Measurements from ENCODE around the gene KCNIP1.
"Not testable (repeated sequence)": the region's sequence is repeated elsewhere in the genome, so short reads cannot be mapped to it uniquely, and the experiment has no call there.

KCNIP1 gene

GRCh38 chr5:170538696-170539586 lies 35.1 kb downstream of the KCNIP1 start:
- DNase-seq, result no peak

GRCh38 chr5:170540271-170540670 lies 36.5 kb downstream of the KCNIP1 start:
- DNase-seq, result no peak

GRCh38 chr5:170541146-170541769 lies 37.4 kb downstream of the KCNIP1 start:
- no peak for DNase-seq

GRCh38 chr5:170542691-170543293 lies 39.0 kb downstream of the KCNIP1 start:
- DNase-seq, result no peak

- DNase-seq, result no peak
These were observed 41.5 kb downstream of the KCNIP1 start for GRCh38 chr5:170545313-170545712.

GRCh38 chr5:170545811-170546210 lies 42.0 kb downstream of the KCNIP1 start:
- DNase-seq, result no peak

- DNase-seq, result no peak
These were observed 42.5 kb downstream of the KCNIP1 start for GRCh38 chr5:170546282-170546681.

GRCh38 chr5:170550382-170550781 lies 46.6 kb downstream of the KCNIP1 start:
- DNase-seq, result not testable (repeated sequence)

- no peak for DNase-seq
These were observed 47.3 kb downstream of the KCNIP1 start for GRCh38 chr5:170551076-170551475.

- DNase-seq, result no peak
These were observed 47.8 kb downstream of the KCNIP1 start for GRCh38 chr5:170551622-170552021.

GRCh38 chr5:170552621-170553115 lies 48.8 kb downstream of the KCNIP1 start:
- peak; percentile 13 for DNase-seq

GRCh38 chr5:170553218-170553617 lies 49.4 kb downstream of the KCNIP1 start:
- DNase-seq, result no peak

- DNase-seq, result peak; percentile 11
These were observed 50.9 kb downstream of the KCNIP1 start for GRCh38 chr5:170554521-170555267.

GRCh38 chr5:170557314-170557713 lies 53.5 kb downstream of the KCNIP1 start:
- no peak for DNase-seq

- DNase-seq, result no peak
These were observed 55.5 kb downstream of the KCNIP1 start for GRCh38 chr5:170559296-170559695.

- no peak for DNase-seq
These were observed 57.1 kb downstream of the KCNIP1 start for GRCh38 chr5:170560938-170561337.

GRCh38 chr5:170562166-170562874 lies 58.5 kb downstream of the KCNIP1 start:
- no peak for DNase-seq

GRCh38 chr5:170562875-170563228 lies 59.0 kb downstream of the KCNIP1 start:
- no peak for DNase-seq

GRCh38 chr5:170563824-170564567 lies 60.2 kb downstream of the KCNIP1 start:
- DNase-seq, result no peak

GRCh38 chr5:170565072-170565471 lies 61.3 kb downstream of the KCNIP1 start:
- no peak for DNase-seq

GRCh38 chr5:170569101-170569500 lies 65.3 kb downstream of the KCNIP1 start:
- DNase-seq, result no peak

- no peak for DNase-seq
These were observed 66.7 kb downstream of the KCNIP1 start for GRCh38 chr5:170570476-170570875.
